Measurements from ENCODE around the gene ITM2C. TPM values are rescaled to one million over a fixed set of nuclear protein-coding genes. Genes with fewer than 3 reads are reported as not detected.

Gene ITM2C
- total and polyA plus RNA-seq, 9 of the 15 experiments (the other 6 are each of a cell fraction or from before 2014, with no cell fraction given), result 0.49 to 58.8 (median 21.5) TPM

GRCh38 chr2:230924092-230924469 lies 59.3 kb downstream of the ITM2C start:
- H3K9me3 ChIP-seq (replicated peaks; ENCODE audit: control insufficient read depth, insufficient read depth, low read depth, low read length), result no peaks in the 10 kb centered on the region
- no peak overlapping the region for H3K4me2 ChIP-seq (ENCODE audit: insufficient read depth, low read length)
- intact Hi-C loops (cut with micrococcal nuclease) (loop anchor here (5.0 kb wide), 1 partner anchor 63 kb away; no protein-coding TSS in a partner anchor), in situ Hi-C loops (cut with MboI) (no loop called here)
- CTCF ChIA-PET (ENCODE audit: low intra/inter-chr PET ratio), result no interaction called here
- no peaks in the 10 kb centered on the region for H3K36me3 ChIP-seq (ENCODE audit: control insufficient read depth, insufficient read depth, low read length)
- H3K27me3 ChIP-seq (ENCODE audit: control insufficient read depth in 2 of 2, insufficient read depth in 2 of 2, low read length in 2 of 2), result peaks cover 0 to 38% of the 10 kb centered on the region in 2 experiments; a peak in 4 of 5 replicates
- peaks cover 0 to 5% of the 10 kb centered on the region in 2 experiments; a peak in 2 of 5 replicates for H3K4me1 ChIP-seq (replicated peaks in 1 of 2; ENCODE audit: control insufficient read depth in 2 of 2, insufficient read depth in 2 of 2, low read length in 2 of 2)
- H4K20me1 ChIP-seq (replicated peaks; ENCODE audit: control insufficient read depth, insufficient read depth, low read length), result no peaks in the 10 kb centered on the region
- no peaks in the 10 kb centered on the region for H3K79me2 ChIP-seq (ENCODE audit: control insufficient read depth, insufficient read depth, low read length)
- POLR2A ChIA-PET, result interaction anchor here (0.6 kb wide), 2 partner anchors 62 to 1653 kb away, joined by 3 read pairs; no protein-coding TSS in a partner anchor
- DNase-seq (ENCODE audit: extremely low read depth in 1 of 4, low spot score in 3 of 4) (no peak), ATAC-seq (peak; percentile 37), FAIRE-seq (no peak)
- no peak overlapping the region for H3K27ac ChIP-seq (ENCODE audit: extremely low read depth, low read depth, low read length)
- H3K4me3 ChIP-seq, result no peak overlapping the region
- no TSS peak for BruUV-seq (replicated peaks)
- H3K9me1 ChIP-seq (ENCODE audit: control insufficient read depth, insufficient read depth, low read length), result no peaks in the 10 kb centered on the region
- H2AFZ ChIP-seq (ENCODE audit: low read depth, low read length), result no peak overlapping the region
- no peak for TF ChIP-seq TCF7 (IDR thresholded peaks at IDR 0.05; ENCODE audit: borderline replicate concordance)
- no peak for TF ChIP-seq ETV6 (IDR thresholded peaks at IDR 0.05; ENCODE audit: borderline replicate concordance in 1 of 2, low read depth in 2 of 2, low read length in 1 of 2)
- TF ChIP-seq ETV6 (CRISPR knock-in tag; IDR thresholded peaks at IDR 0.05; ENCODE audit: borderline replicate concordance), result no peak
- no peak for TF ChIP-seq TAF7 (tag; IDR thresholded peaks at IDR 0.05)
- no peak for TF ChIP-seq POLR2AphosphoS2 (IDR thresholded peaks at IDR 0.05; ENCODE audit: low read length)
- no peak for TF ChIP-seq CBFA2T3 (IDR thresholded peaks at IDR 0.05)
- TF ChIP-seq PHF8 (IDR thresholded peaks at IDR 0.05; ENCODE audit: borderline replicate concordance, low read length), result no peak
- TF ChIP-seq MXI1 (IDR thresholded peaks at IDR 0.05; ENCODE audit: low read depth, low read length), result no peak
- TF ChIP-seq CBX8 (IDR thresholded peaks at IDR 0.05; ENCODE audit: borderline replicate concordance, extremely low read depth, low read depth, low read length, poor library complexity, severe bottlenecking), result no peak
- TF ChIP-seq XRCC4 (IDR thresholded peaks at IDR 0.05; ENCODE audit: extremely low read depth, insufficient read depth, insufficient read length), result no peak
- no peak for TF ChIP-seq ZEB2 (IDR thresholded peaks at IDR 0.05)
- no peak for TF ChIP-seq XRCC3 (IDR thresholded peaks at IDR 0.05)
- no peak for TF ChIP-seq NR3C1 (CRISPR knock-in tag; IDR thresholded peaks at IDR 0.05)
- TF ChIP-seq NBN (IDR thresholded peaks at IDR 0.05; ENCODE audit: low read depth), result no peak
- TF ChIP-seq ZNF445 (CRISPR knock-in tag; IDR thresholded peaks at IDR 0.05; ENCODE audit: low read depth), result no peak
- no peak for TF ChIP-seq CBFA2T2 (conservative IDR thresholded peaks at IDR 0.05)
- no peak for TF ChIP-seq ZNF639 (CRISPR knock-in tag; conservative IDR thresholded peaks at IDR 0.05 in 1 of 2, IDR thresholded peaks at IDR 0.05 in 1 of 2)
- no peak for TF ChIP-seq HSF4 (CRISPR knock-in tag; IDR thresholded peaks at IDR 0.05; ENCODE audit: borderline replicate concordance)
- H3K9ac ChIP-seq (ENCODE audit: insufficient read depth in 1 of 2, low read depth in 2 of 2, low read length in 2 of 2), result no peak overlapping the region
- 7% methylated on average over 5 of the region's 6 CpGs for WGBS (ENCODE audit: insufficient coverage, low coverage, missing lambda C conversion rate)
